ENCODE measurements around the gene UGT1A4. TPM values are rescaled to one million over a fixed set of nuclear protein-coding genes. Genes with fewer than 3 reads are reported as not detected.

Gene UGT1A4
- total and polyA plus RNA-seq, 9 of the 15 experiments (the other 6 are each of a cell fraction or from before 2014, with no cell fraction given) = not detected

- no peak for TF ChIP-seq RERE (CRISPR knock-in tag; IDR thresholded peaks at IDR 0.05; ENCODE audit: borderline replicate concordance)
- peak; percentile 96 for TF ChIP-seq BACH1 (tag; IDR thresholded peaks at IDR 0.05)
- TF ChIP-seq NFYB (IDR thresholded peaks at IDR 0.05; ENCODE audit: extremely low read depth, insufficient read length) = no peak
- no peak for TF ChIP-seq ZBTB17 (CRISPR knock-in tag; IDR thresholded peaks at IDR 0.05)
- TF ChIP-seq ELK3 (CRISPR knock-in tag; IDR thresholded peaks at IDR 0.05) = no peak
- no peak for TF ChIP-seq ZNF263 (CRISPR knock-in tag; IDR thresholded peaks at IDR 0.05; ENCODE audit: borderline replicate concordance)
- no peak for TF ChIP-seq HEY1 (CRISPR knock-in tag; IDR thresholded peaks at IDR 0.05; ENCODE audit: borderline replicate concordance)
- TF ChIP-seq CREB3L1 (IDR thresholded peaks at IDR 0.05; ENCODE audit: borderline replicate concordance, low read depth) = no peak
- TF ChIP-seq GTF2B (IDR thresholded peaks at IDR 0.05; ENCODE audit: extremely low read depth, insufficient read length) = no peak
- no peak for TF ChIP-seq CREB5 (CRISPR knock-in tag; IDR thresholded peaks at IDR 0.05)
- TF ChIP-seq SIX5 (IDR thresholded peaks at IDR 0.05; ENCODE audit: borderline replicate concordance in 1 of 2, insufficient read depth in 1 of 2, low read depth in 1 of 2, low read length in 2 of 2) = no peak
- peak; percentile 91 for TF ChIP-seq MAFF (IDR thresholded peaks at IDR 0.05; ENCODE audit: low read length)
- TF ChIP-seq RNF219 (CRISPR knock-in tag; IDR thresholded peaks at IDR 0.05) = no peak
- TF ChIP-seq TCFL5 (CRISPR knock-in tag; conservative IDR thresholded peaks at IDR 0.05) = no peak
These were observed 18.4 kb upstream of the UGT1A4 start (continued) for GRCh38 chr2:233700028-233700635.

Measured in K562 (cell line).